Uterus (tissue), 4 donors: ENCODE data around the gene BRF1. TPM values are rescaled to one million over a fixed set of nuclear protein-coding genes. Genes with fewer than 3 reads are reported as not detected.

ENCODE experiments used
- DNase-seq, 2 donors: peaks; one replicate each; pipeline ENCODE4 v3.0.0-alpha.2; 2019 to 2020
- H3K27ac ChIP-seq, 2 donors: fragments of 200-600 bp; sonication (generic); 1 replicate in 1 of 2; 2 replicates in 1 of 2; pipeline ENCODE4 v1.5.1; 2016 to 2018
- H3K27me3 ChIP-seq, 2 donors: fragments of 200-600 bp; sonication (generic); one replicate each; pipeline ENCODE4 v1.5.1; 2018 to 2019; ENCODE audit warnings: control low read depth in 1 of 2
- H3K36me3 ChIP-seq, 2 donors: fragments of 200-600 bp; sonication (generic); one replicate each; pipeline ENCODE4 v1.5.1; 2019; ENCODE audit warnings: control low read depth in 1 of 2
- H3K4me1 ChIP-seq, 2 donors: fragments of 200-600 bp; sonication (generic); one replicate each; pipeline ENCODE4 v1.5.1; 2018 to 2019; ENCODE audit warnings: control low read depth in 1 of 2
- H3K4me3 ChIP-seq, 2 donors: fragments of 200-600 bp; sonication (generic); 1 replicate in 1 of 2; 2 replicates in 1 of 2; pipeline ENCODE4 v1.5.1; 2018 to 2019; ENCODE audit warnings: mild to moderate bottlenecking in 1 of 2
- H3K9me3 ChIP-seq, 2 donors: fragments of 200-600 bp; sonication (generic); one replicate each; pipeline ENCODE4 v1.5.1; 2019; ENCODE audit warnings: control low read depth in 1 of 2
- POLR2A ChIP-seq, 2 donors: fragments of 450-650 bp; IDR thresholded peaks; one replicate each; pipeline ENCODE4 v1.6.1; 2016; ENCODE audit warnings: antibody characterized with exemption in 2 of 2, mild to moderate bottlenecking in 1 of 2, moderate library complexity in 1 of 2
- intact Hi-C: fragments of 100-400 bp; cut with DNase I; formaldehyde crosslinking; loops from one replicate; pipeline ENCODE4 v1.15.1; 2023; ENCODE audit warnings: low total_unique reads
- total RNA-seq, 4 donors: library from RNA; depleted of rRNA in 3 of 4; stranded (reverse); fragments of >200 nt in 3 of 4; gene quantifications; one replicate each; pipeline versions ENCODE4 v1.1.0 to v1.2.4, GENCODE V29; 2014 to 2023
- TF ChIP-seq, protein P1 (sequence below), 4 experiments: fragments of 200-600 bp in 2 of 4; fragments of 450-650 bp in 2 of 4; sonication (generic) in 2 of 4; IDR thresholded peaks; one replicate each; pipeline ENCODE4 v1.5.1; 2016 to 2019; ENCODE audit warnings: antibody characterized with exemption in 4 of 4, mild to moderate bottlenecking in 2 of 4, moderate library complexity in 1 of 4
- donor health status: DM: yes; HTN: yes; CAD: no.

The BRF1 gene
- total RNA-seq, 4 donors from 2014 or later = 9.7 to 77.7 (median 61.3) TPM

DNA sequence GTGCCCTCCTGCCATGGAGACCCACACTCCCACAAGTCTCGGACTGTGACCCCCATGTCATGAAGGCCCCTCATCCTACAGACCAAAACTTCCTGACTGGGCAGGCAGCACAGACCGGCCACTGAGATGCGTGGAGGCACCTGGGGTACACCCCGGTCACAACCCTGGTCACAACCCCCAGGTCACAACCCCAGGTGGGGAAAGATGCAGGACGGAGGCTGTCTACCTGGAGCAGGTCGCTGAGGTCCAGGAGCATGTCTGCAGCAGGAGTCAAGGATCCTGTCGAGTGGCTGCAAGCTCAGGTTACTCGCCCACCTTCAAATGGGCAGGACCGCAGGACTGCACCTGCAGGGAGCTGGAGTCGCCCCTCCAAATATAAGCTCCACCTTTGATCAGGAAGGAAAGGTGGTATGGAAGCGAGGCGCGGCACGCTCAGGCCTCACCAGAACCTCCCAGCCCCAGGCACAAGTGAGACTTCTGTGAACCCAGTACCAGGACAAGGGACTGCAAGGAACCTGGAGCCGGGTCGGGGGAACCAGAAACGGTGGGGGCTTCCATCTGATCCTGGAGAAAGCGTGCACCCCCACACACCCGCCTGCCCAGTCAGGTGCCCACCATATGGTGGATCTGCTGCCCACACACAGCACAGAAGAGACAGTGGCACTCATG, 44.4 kb downstream of the BRF1 start:
- Histone ChIP-seq H3K9me3 (no peaks in the 10 kb centered on the region), H3K27ac (no peak overlapping the region), H3K4me3 (no peak overlapping the region), H3K36me3 (no peaks in the 10 kb centered on the region), H3K27me3 (no peaks in the 10 kb centered on the region), H3K4me1 (no peaks in the 10 kb centered on the region)
- intact Hi-C loops = no loop called here
- TF ChIP-seq, protein P1, sequence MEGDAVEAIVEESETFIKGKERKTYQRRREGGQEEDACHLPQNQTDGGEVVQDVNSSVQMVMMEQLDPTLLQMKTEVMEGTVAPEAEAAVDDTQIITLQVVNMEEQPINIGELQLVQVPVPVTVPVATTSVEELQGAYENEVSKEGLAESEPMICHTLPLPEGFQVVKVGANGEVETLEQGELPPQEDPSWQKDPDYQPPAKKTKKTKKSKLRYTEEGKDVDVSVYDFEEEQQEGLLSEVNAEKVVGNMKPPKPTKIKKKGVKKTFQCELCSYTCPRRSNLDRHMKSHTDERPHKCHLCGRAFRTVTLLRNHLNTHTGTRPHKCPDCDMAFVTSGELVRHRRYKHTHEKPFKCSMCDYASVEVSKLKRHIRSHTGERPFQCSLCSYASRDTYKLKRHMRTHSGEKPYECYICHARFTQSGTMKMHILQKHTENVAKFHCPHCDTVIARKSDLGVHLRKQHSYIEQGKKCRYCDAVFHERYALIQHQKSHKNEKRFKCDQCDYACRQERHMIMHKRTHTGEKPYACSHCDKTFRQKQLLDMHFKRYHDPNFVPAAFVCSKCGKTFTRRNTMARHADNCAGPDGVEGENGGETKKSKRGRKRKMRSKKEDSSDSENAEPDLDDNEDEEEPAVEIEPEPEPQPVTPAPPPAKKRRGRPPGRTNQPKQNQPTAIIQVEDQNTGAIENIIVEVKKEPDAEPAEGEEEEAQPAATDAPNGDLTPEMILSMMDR (IDR thresholded peaks at IDR 0.05) = no peak
- no peak for TF ChIP-seq POLR2A (IDR thresholded peaks at IDR 0.05)
- no peak for DNase-seq

DNA sequence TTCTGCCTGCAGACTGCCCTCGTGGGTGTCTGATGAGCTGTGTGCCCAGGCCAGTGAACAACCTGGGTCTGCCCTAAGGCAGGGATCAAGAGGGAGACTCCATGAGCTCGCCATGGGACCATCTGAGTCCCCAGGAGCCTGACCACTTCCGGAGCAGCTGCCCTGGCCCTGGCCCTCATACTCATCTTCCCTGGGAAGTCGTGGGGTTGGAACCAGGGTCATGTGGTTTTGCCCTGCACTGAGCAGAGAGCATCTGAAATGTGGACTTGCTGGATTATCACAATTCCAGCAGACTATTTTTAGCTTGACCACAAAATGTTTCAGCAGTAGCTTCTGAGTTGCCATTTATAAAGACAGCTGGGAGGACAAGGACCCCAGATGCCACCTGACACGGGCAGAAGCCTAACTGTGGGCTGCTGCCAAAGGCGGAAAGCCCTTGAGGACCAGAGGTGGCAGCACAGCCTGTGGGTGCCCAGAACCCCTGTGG, 45.7 kb downstream of the BRF1 start:
- Histone ChIP-seq H3K9me3 (no peaks in the 10 kb centered on the region), H3K4me1 (no peaks in the 10 kb centered on the region), H3K27me3 (no peaks in the 10 kb centered on the region), H3K4me3 (no peak overlapping the region), H3K36me3 (no peaks in the 10 kb centered on the region), H3K27ac (no peak overlapping the region)
- intact Hi-C loops = no loop called here
- DNase-seq = no peak
- TF ChIP-seq, protein P1 (IDR thresholded peaks at IDR 0.05) = no peak
- TF ChIP-seq POLR2A (IDR thresholded peaks at IDR 0.05) = no peak

DNA sequence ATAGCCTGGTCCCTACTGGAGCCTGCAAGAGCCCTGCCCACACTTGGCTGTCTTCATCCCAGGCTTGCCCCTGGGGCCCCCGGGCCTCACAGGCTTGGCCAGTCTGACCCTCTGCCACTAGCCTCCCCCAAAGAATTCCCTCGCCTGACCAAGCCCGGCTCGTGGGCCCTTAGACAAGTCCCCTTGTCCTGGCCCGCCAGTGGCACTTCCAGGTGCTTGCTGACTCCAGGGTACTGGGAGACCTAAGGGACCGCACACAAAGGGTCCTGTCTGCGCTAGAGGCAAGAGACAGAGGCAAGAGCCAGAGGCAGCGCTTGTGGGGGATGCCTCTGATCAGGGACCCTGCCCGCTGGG, 47.5 kb downstream of the BRF1 start:
- no peaks in the 10 kb centered on the region for H3K36me3 ChIP-seq

DNA sequence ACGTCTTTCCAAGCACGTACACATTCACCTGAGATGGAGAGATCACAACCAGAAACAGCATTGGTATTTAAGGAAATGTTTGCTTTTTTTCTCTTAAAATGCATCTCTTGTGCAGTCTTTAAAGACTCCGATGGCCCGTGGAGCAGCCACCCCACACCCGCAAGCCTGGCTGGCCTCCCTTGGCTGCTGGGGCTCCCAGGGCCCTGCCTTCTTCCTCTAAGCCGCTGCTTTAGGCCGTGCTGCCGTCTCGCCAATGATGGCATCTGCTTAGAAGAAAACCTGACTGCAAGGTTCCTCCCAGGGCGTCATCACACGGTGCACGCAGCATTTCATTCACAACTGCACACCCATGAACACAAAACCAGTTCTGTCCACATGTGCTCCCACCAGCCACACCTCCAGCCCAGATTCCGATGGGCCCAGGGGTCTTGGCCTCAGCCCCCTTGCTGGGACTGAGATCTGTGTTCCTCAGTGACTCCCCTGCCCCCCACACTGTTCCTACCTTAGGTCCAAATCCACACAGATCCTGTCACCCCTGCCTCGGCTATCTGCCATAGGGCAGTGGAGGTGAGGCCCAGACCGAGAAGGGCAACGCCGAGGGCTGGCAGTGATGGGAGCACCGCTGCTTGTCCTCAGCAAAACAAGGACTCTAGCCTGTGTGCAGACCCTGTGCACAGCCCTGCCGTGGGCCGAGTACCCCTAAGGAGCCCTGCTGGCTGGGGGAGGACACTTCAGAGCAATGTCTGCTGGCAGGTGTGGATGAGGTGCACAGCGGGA, 48.1 kb downstream of the BRF1 start:
- Histone ChIP-seq H3K27ac (no peak overlapping the region), H3K36me3 (no peaks in the 10 kb centered on the region), H3K27me3 (no peaks in the 10 kb centered on the region), H3K4me1 (no peaks in the 10 kb centered on the region), H3K9me3 (no peaks in the 10 kb centered on the region), H3K4me3 (no peak overlapping the region)
- TF ChIP-seq POLR2A (IDR thresholded peaks at IDR 0.05) = no peak
- TF ChIP-seq, protein P1 (IDR thresholded peaks at IDR 0.05) = no peak
- DNase-seq = no peak
- intact Hi-C loops = no loop called here

More for the DNA sequence above, 47.5 kb downstream of the BRF1 start:
- DNase-seq = no peak
- Histone ChIP-seq H3K4me1 (no peaks in the 10 kb centered on the region), H3K27ac (no peak overlapping the region), H3K4me3 (no peak overlapping the region), H3K9me3 (no peaks in the 10 kb centered on the region), H3K27me3 (no peaks in the 10 kb centered on the region)
- intact Hi-C loops = no loop called here
- TF ChIP-seq, protein P1 (IDR thresholded peaks at IDR 0.05) = no peak
- no peak for TF ChIP-seq POLR2A (IDR thresholded peaks at IDR 0.05)

DNA sequence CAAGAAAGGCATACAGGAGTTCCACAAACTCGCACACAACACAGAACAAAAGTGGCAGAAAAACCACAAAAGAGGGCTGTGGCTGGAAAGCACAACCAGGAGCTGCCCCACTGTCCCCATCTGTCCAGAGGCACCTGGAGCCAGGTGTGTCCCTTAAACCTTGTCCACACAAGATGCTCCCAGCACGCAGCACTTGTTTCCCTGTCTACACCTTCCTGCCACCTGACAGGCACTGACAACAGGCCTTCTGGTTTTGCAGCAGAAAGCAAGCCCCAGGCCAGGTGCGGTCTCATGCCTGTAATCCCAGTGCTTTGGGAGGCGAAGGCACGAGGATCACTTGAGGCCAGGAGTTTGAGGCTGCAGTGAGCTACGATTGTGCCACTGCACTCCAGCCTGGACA, 48.9 kb downstream of the BRF1 start:
- TF ChIP-seq, protein P1 (IDR thresholded peaks at IDR 0.05) = no peak
- TF ChIP-seq POLR2A (IDR thresholded peaks at IDR 0.05) = no peak
- Histone ChIP-seq H3K27me3 (no peaks in the 10 kb centered on the region), H3K36me3 (no peaks in the 10 kb centered on the region), H3K9me3 (no peaks in the 10 kb centered on the region), H3K4me1 (no peaks in the 10 kb centered on the region), H3K4me3 (no peak overlapping the region), H3K27ac (no peak overlapping the region)
- intact Hi-C loops = no loop called here
- no peak for DNase-seq
